ENCODE measurements around the gene CHST8.

The CHST8 gene

DNA sequence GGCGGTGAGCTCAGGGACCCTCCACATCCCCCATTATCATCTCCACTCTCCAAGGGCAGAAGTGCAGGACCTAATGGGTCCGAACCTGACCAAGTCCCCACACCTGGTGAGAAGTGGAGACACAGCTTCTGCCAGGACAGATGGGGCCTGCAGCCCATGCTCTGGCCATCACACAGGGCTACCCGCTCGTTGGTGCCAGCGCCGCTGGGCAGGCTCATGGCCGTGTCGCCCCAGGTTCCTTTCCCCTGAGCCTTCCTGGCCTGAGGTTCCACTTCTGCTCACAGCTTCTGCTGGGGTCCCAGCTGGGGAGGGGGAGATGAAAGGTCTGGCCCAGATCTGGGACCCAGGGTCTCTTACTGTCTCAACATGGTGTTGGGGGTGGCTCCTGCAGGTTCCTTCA, 126.5 kb downstream of the CHST8 start:
- FAIRE-seq = no peak

DNA sequence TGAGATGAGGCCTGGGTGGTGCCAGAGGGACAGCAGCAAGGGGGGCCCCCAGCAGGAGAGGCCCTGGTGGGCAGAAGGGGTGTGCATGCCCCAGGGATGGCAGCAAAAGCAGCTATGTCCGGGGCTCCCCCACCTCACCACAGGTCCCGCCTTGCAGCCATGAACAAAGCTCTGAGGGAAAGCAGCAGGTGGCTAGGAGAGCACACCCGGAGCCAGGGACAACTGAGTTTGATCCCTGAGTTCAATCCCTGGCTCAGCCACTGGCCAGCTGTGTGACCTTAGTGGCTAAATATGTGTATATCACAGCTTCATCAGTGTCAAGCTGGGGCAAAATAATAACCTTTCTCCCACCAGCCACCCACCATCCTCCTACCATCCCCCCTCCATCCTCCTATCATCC, 127.3 kb downstream of the CHST8 start:
- no peak for FAIRE-seq

DNA sequence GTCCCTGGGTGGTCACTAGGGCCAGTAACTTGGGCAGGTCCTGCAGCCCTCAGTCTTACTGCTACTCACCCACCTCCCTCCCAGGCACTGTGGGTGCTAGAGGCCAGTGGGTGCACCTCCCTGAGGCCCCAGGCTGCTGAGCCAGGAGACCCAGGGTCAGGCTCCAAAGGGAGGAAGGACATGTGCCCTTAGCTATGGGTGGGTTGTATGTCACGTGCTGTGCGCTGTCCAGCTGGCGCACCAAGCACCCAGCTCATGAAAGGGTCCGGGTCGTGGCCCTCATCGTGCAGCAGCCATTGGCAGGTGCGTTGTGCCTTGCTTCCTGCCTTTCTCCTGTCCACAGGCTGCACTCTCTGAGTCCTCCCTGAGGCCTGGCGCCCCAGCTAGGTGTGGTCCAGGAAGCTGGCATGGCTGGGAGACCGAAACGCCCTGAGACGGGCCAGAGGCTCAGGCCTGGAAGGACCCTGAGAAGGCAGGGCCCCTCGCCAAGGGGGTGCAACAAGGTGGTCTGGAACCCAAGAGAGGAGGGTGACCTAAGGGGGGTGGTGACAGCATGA, 127.9 kb downstream of the CHST8 start:
- FAIRE-seq = no peak

DNA sequence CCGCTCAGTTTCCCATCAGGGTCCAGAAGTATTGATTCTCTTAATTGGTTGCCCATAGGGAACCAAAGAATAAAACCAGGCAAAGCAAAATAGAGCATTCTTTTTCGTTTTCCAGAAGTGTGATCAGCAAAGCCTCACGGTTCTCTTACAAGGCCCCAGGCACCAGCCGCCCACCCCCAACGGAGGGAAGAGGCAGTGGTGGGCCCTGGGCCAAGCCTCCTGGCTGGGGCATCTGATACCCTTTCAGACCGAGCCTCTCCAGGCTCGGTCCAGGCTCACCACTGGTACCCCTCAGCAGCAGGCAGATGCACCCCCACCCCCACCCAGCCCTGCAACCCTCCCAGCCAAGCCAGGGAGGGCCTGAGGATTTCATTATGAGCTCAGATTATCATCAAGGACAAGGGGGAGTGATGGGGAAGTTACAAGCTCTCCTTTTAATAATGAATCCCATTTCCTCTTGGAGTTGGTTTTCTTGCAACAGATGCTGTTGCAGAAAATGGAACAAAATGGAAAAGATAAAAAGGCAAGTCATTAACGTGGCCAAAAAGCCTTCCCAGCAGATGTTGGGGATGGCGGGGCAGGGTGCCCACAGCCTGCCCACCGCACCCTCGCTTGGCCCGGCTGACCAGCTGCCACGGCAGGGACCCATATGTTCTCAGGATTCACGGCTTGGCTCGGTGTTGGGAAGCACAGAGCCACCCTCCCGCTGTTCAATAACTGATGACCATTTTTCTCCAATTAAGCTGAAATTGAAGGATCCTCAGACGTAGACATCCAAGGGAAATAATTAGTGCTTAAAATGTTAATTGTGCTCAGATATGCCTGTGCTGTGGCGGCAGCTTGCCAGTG, 129.1 kb downstream of the CHST8 start:
- FAIRE-seq = no peak

DNA sequence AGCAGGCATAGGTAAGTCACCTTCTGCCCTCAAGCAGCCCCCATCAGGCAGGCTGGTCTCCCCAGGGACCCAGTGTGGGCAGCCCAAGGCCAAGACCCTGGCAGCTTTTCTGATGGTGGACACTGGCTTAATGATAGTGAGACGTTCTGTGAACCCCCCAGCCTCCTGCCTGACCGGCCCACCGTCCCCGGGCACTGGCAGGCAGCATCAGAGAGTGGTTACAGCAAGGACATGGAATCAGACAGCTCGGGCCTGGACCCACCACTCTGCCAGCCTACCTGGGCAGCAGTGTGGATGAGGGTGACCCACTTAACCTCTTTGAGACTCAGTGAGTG, 129.7 kb downstream of the CHST8 start:
- FAIRE-seq = no peak

DNA sequence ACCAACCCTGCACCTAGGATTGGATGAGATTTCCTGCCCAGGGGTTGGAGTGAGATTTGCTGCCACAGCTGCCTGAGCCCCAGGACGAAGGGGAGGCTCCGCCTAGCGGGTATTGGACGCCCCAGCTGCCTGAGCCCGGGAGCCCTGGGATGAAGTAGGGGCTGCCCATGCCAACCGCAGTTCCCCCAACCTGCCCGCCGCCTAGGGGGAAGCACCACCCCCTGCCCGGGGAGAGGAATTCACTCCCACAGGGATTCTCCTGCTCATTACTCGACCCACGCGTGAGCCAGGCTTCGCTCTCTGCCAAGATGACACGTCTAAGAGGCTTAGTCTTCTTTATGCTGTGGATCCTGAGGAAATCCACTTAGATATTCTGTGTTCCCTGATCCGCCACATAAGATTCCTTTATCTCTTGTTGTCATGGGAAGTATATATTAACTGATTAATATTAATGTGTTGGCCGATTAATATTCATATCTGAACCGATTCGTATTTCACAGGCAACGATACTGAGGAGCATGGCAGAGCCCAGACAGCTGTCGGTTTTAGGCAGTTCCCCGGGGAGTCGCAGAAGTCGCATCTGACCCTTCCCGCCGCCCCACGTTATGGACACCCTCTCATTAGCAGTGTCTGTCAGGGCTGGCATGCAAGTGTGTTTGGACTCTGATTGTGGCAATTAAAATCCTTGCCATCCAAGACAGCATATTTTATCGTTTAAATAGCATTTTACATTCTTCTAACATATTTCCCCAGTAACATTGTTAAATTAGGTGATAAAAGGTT, 130.5 kb downstream of the CHST8 start:
- no peak for FAIRE-seq

DNA sequence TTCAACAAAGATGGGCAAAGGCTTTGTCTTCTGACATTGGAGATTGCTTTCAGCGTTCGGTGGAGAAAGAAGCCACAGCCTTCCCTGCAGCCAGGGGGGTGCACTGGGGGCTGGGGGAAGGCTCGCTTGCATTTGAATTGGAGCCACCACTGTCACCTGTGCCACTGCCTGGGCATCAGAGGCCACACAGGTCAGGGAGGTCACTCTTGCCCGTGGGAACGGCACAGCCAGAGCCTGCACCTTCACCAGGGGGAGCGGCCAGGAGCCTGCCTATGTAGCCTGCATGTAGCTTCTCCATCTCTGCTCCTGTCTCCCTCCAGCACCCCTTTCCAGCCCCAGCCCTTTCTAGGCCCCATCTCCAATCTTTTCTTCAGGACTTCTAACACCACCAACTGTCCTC, 131.2 kb downstream of the CHST8 start:
- FAIRE-seq = no peak

DNA sequence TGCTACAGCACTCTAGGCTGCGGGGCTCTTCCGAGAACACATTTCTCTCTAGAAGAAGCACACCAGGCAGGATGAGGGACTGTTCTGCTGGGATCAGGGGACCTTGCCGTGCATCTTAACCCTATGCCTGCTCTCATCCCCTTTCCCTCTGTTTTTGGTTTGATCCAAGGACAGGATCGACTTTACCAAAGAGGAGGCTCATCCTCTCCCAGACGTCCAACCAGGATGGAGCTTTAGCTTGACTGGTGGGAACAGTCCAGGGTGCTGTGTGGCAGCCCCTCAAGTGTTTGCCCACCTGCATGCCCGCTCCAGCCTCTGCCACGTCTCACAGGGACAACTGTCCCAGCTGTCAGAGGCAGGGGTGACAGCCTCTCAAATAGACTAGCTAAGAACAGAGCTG, 132.6 kb downstream of the CHST8 start:
- FAIRE-seq = no peak

DNA sequence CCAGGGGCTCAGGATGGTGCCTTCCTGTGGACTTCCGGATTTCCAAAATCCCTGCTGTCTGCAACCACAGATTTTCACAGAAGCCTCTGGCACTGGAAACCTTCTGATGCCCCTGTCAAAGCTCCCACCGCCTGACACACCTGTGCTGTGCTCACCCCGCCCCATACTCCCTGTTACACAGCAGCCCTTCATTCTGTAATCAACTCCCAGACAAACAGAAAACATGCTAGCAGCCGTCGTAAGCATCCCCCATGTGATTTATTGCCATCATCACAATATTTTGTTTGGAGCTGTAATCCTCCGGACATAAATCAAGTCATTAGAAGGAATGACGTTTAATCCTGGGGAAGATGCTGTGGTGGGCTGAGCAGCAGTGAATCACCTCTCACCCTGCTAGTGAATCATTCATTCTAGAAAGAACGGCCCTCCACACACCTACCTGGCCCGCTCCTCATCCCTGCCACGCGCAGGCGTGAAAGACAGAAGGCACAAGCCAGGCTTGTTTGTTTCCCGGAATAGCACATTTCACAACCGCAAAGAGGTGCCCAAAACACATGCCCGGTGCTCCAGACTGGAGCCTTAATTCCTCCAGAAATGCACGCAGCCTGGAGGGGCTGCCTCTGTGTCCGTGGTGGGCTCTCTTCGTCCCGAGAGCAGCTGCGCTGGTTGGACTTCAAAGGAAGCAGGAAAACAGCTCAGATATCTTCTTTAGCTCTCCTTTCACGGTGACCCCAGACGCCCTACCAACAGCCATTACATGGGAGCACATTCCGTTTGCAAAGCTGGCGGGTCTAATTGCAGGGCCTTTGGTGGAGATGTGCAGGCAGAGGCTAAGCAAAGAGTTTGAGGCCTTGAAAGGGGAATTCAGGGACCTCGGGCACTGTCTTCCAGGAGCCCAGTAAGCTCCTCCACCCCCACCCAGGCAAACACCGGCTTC, 133.6 kb downstream of the CHST8 start:
- FAIRE-seq = no peak

DNA sequence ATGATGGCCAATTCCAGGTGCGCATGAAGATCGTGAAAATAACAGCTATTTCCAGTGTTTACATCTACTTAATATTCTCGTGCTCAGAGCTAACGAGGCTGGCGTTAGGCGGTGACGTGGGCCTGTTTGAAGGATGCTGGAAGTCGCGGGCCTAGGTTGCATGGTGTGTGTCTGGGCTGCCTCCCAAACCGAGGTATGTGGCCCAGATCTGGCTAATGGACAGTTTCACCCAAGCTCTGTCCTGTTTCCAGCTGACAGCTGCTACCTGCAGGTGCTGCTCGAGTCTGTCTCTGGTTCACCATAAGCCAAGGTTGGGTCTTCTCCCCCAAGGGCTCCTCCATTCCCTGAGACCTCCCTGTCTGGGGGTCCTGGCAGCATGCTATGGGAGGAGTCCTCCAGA, 134.4 kb downstream of the CHST8 start:
- no peak for FAIRE-seq

DNA sequence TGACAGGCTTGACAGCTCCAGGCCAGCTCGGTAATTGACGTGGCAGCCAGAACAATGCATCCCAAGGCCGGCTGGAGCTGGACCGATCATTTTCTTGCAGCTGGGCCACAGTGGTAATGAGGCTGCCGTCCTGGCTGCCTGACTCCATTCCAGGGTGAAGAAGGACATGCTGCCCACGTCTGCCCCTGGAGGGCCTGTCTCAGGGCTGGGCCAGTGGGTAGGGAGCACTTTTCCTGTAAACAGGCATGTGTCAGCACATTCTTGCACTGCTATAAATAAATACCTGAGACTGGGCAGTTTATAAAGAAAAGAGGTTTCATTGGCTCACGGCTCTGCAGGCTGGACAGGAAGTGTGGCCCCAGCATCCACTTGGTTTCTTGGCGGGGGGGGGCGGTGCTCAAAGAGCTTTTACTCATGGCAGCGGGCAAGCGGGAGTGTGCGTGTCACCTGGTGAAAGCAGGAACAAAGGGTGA, 136.8 kb downstream of the CHST8 start:
- no peak for FAIRE-seq

DNA sequence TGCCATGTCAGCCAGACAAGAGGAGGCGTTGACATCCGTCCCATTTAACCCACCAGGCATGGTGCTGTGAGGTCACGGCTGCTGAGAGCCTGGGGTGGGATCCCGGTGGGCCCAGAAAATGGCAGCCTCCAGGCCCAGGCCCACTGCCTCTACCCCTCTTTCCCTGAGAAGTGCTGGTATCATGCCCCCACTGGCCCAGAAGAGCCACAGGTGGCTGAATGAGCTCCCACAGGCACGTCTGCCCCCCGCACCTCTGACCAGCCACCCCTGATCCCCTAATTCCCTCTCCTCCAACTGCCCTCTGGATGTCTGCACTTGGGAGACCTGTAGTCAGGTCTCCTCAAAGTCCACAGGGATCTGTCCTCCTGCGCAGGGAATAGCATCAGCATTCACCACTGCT, 137.6 kb downstream of the CHST8 start:
- no peak for FAIRE-seq

DNA sequence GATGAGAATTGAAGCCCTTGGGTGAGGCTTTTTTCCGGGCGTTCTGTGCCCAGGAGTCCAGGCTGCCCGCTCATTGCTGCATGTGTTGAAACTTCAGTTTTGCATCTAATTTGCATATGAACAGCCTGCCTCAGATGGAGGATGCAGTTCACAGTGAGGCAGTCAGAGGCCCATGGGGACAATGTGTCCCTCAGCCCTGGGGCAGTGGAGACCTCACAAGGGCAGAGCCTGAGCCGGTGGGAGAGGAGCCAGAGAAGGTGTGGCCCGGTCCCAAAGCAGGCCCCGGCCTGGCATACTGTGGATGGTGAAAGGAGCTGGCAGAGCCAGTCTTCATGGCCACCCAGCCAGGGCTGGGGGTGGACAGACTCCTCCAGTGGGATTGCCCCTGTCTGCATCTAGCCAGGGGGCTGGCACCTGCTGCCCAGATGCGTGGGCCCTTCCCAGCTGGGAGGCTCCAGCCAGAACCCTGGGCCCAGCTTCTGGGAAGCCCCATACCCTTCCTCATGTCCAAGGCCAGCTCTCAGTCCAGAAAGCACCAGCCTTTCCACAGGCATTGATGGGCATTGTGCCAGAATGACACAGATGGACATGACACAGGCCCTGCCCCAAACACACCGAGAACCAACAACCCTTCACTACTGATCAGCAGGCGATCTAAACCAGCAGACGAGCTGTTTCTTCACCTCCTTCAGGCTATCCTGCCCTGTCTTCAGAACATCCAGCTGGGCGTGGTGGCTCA, 142.0 kb downstream of the CHST8 start:
- FAIRE-seq = no peak

DNA sequence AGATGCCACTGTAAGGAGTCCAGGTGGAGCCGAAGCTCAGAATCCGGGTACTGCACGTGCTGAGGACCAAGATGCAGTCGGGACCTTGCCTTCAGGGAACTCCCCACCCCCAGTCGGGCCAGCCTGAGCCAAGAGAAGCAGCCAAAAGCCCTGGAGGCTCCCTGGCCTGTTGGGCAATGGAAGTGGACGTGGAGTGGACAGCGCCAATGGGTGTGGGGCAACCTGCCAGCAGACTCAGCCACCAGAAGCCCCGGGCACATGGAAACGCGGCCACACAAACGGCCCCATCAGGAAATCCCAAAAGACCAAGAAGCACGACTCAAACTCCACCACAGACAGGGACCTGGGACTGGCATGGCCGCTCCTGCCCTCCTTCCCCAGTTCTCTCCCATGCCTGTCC, 144.9 kb downstream of the CHST8 start:
- FAIRE-seq = no peak

DNA sequence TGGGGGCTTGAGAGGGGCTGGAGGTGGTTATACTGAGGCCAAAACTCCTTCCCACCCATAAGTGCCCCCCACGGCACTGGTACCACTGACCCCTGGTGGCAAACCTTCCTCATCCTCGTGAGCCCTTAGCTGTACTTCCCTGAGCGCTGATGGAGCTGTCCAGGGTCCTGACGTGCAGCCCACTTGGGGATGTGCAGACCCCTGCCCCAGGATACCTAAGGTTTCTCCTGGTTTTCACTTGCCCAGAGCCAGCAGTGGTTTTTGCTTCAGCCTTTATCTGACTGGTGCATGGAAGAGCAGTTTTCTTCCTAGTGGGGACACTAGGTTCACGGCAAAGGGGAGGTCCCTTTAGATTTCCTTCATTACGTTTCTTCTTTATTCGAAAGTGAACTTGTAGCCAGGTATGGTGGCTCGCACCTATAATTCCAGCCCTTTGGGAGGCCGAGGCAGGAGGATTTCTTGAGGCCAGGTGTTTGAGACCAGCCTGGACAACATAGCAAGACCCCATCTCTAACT, 146.2 kb downstream of the CHST8 start:
- no peak for FAIRE-seq

DNA sequence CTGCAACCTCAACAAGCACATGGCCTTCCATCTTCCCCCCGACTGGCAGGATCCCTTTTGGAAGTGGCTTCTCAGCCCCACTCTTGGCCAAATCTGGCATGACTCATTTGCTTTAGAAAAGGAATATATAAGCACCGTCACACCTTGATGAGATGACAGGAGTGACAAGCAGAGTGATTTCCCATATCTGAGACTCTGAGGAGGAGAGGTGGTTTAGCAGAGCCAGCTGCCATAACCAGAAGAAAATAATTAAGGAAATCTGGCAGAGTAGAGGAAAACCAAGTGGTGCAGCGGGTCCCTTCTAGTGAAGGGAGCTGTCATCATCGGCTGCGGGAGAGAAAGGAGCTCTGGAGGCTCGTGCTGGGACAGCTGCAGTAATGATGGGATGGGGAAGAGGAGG, 147.5 kb downstream of the CHST8 start:
- FAIRE-seq = no peak

DNA sequence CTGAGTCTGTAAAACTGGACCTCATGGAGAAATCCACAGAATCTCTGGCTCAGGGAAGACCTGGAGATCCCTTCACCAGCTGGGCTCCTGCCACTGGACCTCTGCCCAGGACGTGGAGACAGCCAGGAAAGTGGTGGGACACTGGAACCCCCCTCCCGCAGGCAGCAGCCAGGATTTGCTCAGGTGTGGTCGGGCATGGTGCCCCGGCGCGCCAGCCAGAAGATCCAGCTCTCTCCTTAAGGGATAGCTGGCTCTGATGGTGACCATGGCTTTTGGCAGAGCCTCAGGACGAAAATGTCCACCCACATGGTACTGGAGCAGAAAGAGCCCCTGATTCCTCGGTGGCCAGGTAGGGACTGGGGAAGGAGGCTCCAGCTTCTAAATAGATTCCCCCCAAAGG, 148.4 kb downstream of the CHST8 start:
- no peak for FAIRE-seq

DNA sequence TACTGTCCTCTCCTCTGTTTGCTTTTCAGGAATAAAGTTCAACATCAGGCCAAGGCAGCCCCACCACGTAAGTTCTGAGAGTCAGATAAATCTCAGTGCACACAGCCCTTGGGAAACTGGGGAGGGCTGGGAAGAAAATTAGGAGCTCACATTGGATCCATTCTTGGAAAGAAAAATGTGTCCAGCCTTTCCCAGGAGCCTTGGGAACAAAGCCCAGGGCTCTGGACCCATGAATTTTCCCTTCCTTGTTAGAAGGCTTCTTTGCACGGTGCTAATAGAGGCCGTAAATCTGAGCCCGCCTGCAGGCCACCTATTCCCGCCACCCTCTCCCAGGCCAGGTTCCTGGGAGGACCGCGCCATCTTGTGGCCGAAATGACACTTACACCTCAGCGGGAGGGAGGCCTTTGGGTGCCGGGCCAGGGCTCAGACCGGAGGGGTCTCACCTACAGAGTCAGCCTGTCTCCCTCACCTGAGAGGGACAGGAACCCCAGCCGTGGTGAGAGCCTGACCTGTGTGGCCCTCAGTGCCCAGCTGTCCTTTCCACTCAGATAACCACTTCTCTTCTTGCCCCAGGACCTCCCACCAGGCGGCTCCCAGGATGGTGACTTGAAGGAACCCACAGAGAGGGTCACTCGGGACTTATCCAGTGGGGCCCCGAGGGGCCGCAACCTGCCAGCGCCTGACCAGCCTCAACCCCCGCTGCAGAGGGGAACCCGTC, 149.8 kb downstream of the CHST8 start:
- FAIRE-seq = no peak

DNA sequence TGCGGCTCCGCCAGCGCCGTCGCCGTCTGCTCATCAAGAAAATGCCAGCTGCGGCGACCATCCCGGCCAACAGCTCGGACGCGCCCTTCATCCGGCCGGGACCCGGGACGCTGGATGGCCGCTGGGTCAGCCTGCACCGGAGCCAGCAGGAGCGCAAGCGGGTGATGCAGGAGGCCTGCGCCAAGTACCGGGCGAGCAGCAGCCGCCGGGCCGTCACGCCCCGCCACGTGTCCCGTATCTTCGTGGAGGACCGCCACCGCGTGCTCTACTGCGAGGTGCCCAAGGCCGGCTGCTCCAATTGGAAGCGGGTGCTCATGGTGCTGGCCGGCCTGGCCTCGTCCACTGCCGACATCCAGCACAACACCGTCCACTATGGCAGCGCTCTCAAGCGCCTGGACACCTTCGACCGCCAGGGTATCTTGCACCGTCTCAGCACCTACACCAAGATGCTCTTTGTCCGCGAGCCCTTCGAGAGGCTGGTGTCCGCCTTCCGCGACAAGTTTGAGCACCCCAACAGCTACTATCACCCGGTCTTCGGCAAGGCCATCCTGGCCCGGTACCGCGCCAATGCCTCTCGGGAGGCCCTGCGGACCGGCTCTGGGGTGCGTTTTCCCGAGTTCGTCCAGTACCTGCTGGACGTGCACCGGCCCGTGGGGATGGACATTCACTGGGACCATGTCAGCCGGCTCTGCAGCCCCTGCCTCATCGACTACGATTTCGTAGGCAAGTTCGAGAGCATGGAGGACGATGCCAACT, 150.5 kb downstream of the CHST8 start:
- FAIRE-seq = no peak

DNA sequence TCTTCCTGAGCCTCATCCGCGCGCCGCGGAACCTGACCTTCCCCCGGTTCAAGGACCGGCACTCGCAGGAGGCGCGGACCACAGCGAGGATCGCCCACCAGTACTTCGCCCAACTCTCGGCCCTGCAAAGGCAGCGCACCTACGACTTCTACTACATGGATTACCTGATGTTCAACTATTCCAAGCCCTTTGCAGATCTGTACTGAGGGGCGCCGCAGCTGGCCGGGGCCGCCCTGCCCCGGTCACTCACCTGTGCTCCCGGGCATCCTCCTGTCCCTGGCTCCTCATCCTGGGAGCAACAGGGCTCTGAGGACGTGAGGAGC, 151.1 kb downstream of the CHST8 start:
- FAIRE-seq = no peak
